Stimulated activated CD8-positive, alpha-beta memory T cell treated with anti-CD3 and anti-CD28 coated beads, Interleukin-15, amount 100 ng/mL, for 24 hours (primary cell): Measurements from ENCODE around the gene KCNA4.
"Not testable (repeated sequence)": the region's sequence is repeated elsewhere in the genome, so short reads cannot be mapped to it uniquely, and the experiment has no call there.

Source experiments
- DNase-seq: peaks from one replicate; pipeline ENCODE4 v3.0.0-alpha.2; 2020; ENCODE audit warnings: low read depth

Gene KCNA4

DNA sequence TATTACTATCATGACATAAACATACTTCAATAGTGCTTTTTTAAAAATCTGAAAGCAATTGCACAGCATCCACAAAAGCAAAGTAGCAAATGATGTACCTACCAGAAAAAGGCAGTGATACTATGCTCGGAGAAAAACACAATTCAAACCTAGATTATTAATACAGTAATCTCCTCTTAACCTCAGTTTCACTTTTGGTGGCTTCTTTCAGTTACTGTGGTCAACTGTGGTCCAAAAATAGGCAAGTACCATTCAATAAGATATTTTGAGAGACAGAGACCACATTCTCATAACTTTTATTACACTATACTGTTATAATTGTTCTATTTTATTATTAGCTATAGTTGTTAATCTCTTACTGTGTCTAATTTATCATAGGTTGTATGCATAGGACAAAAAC, 20.8 kb downstream of the KCNA4 start:
- DNase-seq = no peak

DNA sequence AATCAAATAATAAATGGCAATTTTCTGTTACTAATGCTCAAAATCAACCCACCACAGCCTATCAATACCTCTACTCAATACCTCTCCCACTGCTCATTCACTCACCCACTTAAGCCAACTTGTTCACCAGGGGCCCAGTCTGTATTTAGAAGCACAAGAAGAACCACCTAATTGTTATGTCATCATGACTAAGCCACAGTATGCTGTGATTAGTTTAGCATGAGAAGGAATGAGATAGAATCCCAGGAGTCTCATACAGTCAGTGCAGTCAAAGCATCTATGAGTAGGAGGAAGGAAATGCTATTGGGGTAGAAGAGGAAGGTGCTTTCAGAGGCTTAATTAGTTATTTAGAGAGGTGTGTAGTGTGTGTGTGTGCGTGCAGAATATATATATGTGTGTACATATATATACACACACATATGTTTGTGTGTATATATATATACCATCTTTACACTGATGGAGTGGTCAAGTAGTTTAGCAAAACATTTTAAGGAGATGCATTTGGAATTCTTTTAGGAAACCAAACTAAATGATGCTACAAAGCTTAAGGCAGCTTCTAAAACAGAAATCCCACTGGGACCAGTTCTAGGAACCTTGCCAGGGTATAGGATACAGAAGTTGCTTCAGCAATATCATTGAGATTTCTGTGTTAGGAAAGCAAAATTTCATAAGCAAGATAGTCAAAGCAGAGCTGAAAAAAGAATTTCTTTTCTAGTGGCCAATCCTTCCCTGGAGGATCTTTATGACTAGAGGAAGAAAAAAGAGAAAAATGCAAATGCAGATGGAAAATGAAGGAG, 27.5 kb downstream of the KCNA4 start:
- DNase-seq = no peak

DNA sequence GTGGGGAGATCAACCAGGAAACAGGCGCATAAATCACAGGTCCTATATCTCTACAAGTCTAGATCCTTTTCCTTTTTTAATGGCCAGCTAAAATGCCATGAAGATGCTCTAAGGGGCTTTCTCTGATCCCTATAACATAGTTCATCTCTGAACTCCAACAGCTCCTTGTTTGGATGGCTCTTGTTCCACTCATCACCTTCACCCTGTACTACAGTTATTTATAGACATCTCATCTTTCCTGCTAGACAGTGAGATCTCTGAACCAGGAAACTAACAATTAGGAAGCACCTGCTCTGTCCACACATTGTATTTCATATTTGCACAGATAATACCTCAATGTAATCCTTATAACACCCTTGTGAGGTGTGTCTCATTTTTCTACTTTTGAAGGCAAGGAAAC, 31.6 kb downstream of the KCNA4 start:
- no peak for DNase-seq

DNA sequence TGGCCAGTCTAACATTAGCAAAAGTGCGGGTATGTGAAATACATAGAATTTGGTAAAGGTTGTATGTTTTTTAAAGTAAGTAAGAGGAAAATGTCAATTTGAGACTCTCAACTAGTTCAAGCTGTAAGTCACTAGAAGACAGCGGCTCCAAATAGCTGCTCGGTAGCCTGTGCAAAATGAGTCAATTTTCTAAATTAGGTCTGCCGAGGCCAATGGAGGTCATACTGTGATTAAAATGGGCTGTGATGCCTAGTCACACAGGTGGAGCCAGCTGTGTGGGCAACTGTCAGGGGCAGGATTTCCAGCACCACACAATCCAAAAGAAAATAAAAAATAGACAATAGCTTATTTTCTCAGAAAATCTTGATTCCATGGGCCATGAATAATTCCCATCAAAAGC, 32.3 kb downstream of the KCNA4 start:
- DNase-seq = no peak

DNA sequence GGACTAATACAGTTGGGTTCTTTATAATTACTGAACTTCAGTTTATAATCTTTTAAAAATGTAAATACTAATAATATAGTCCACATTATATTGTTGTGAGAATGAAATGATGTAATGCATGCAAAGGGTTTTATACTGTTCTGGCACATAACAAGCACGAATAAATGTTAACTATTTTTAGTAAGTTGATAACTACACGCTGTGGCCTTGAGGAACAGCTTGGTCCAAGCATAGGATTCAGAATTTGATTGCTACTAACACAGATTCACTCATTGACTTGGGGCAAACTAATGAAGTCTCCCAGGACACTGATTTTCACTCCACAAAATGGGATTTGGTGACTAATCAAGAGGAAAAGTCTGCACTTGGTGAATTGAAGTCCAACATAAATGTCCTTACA, 38.3 kb downstream of the KCNA4 start:
- DNase-seq = no peak

DNA sequence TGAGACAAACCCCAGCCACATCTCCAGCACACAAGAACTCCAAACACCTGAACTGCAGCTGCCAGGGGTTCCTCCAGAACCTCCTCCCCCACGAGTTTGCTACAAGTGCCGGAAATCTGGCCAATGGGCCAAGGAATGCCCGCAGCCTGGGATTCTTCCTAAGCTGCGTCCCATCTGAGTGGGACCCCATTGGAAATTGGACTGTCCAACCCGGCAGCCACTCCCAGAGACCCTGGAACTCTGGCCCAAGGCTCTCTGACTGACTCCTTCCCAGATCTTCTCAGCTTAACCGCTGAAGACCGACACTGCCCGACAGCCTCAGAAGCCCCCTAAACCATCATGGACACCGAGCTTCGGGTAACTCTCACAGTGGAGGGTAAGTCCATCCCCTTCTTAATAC, 41.2 kb downstream of the KCNA4 start:
- DNase-seq = not testable (repeated sequence)

DNA sequence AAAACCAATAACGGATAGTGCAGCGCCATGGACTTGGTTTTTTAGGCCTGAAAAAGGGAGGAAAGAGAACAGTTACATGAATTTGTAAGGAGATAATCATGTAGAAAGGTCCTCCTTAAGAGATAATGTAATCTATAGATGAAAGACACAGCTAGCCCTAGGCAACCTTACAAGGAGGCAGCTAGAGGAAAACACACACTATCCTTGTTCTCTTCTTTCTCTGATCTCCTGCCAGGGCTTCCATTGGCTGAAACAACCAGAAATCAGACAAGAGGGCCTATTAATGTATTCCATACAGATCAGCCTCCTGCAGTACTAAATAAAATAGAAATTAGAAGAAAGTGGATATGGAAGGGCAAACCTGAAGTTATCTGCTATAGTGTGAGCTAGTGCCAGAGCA, 53.0 kb downstream of the KCNA4 start:
- DNase-seq = no peak

DNA sequence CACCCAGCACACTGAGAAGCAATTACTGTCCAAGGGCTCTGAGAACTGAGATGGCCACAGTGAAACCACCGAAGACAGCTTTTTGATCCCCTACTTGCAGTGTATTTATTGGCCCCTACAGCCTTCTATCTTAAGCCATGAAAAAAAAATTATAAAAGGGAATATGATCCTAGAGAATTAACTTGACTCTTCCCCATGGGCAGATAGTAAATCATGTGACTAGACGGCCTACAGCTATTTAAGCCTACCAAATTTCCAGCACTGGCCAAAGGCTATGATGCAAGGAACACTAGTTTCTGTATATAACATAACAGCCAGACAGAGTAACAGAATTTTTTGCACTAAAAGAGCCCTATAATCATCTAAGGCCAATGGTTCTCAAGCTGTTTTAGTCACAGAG, 53.8 kb downstream of the KCNA4 start:
- DNase-seq = no peak

DNA sequence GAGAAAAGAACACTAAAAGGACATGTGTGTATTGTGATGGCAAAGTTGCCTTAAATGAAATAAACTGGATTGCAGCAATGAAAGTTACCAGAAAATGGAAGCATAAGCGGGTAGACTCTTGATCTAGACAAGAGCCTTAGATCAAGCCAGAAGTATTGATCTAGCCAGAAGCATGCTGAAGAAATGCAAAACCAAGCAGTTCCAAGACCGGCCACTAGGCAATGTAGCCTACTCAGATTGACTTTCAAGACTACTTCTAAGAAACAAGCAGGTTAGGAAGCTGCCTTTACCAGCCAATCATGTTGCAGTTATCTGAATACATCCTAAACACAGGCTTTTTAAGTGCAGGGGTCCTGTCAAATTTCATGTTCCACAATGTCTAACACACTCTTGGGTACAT, 54.6 kb downstream of the KCNA4 start:
- DNase-seq = no peak
